OCI-LY3 (cell line): ENCODE results near the gene CARNS1.

Source experiments
- H2AFZ ChIP-seq: fragments of 200-600, 300-600 bp; shearing (Covaris generic); 2 replicates; pipeline ENCODE4 v1.6.0; 2014; ENCODE audit warnings: antibody characterized with exemption, low read depth, low read length
- H3K27ac ChIP-seq: fragments of 200-600, 300-600 bp; sonication (generic); 2 replicates; pipeline ENCODE4 v1.5.1; 2014; ENCODE audit warnings: mild to moderate bottlenecking, low read length, moderate library complexity, mixed read lengths
- H3K27me3 ChIP-seq: fragments of 200-600, 300-600 bp; sonication (generic); 2 replicates; pipeline ENCODE4 v1.6.1; 2014; ENCODE audit warnings: low read depth, low read length, mixed read lengths
- H3K36me3 ChIP-seq: fragments of 200-600, 300-600 bp; sonication (generic); replicated peaks from 2 replicates; pipeline ENCODE3; 2014; ENCODE audit warnings: low read depth, low read length, mixed read lengths
- H3K4me1 ChIP-seq: fragments of 300-600, 200-600 bp; sonication (generic); 2 replicates; pipeline ENCODE4 v1.6.1; 2014; ENCODE audit warnings: low read length, mixed read lengths
- H3K4me2 ChIP-seq: fragments of 200-600, 300-600 bp; sonication (generic); 2 replicates; pipeline ENCODE4 v1.6.1; 2014; ENCODE audit warnings: low read length, mixed read lengths
- H3K4me3 ChIP-seq: fragments of 300-600, 200-600 bp; sonication (generic); 2 replicates; pipeline ENCODE4 v1.5.1; 2014; ENCODE audit warnings: antibody characterized with exemption, mild to moderate bottlenecking, low read length, moderate library complexity
- H3K79me2 ChIP-seq: fragments of 300-600, 200-600 bp; shearing (Covaris generic); 2 replicates; pipeline ENCODE4 v1.6.1; 2014; ENCODE audit warnings: mild to moderate bottlenecking, low read length, mixed read lengths
- H3K9ac ChIP-seq: fragments of 300-600, 200-600 bp; shearing (Covaris generic); 2 replicates; pipeline ENCODE4 v1.6.0; 2014; ENCODE audit warnings: mild to moderate bottlenecking, low read length, moderate library complexity
- H3K9me3 ChIP-seq: fragments of 200-600, 300-600 bp; shearing (Covaris generic); 2 replicates; pipeline ENCODE4 v1.6.1; 2014; ENCODE audit warnings: low read length, mixed read lengths; ENCODE audit not compliant: insufficient read depth
- H4K20me1 ChIP-seq: fragments of 200-600, 300-600 bp; sonication (generic); 2 replicates; pipeline ENCODE4 v1.6.1; 2016; ENCODE audit warnings: low read length, mixed read lengths; ENCODE audit not compliant: insufficient read depth
- CTCF ChIP-seq: fragments of 200-600, 300-600 bp; sonication (generic); IDR thresholded peaks from 2 replicates; pipeline ENCODE4 v1.5.1; 2014; ENCODE audit warnings: antibody characterized with exemption, low read length, low read depth
- EZH2phosphoT487 ChIP-seq: fragments of 200-600 bp; shearing (Covaris generic); IDR thresholded peaks from 2 replicates; pipeline ENCODE4 v1.6.1; 2018; ENCODE audit warnings: antibody characterized with exemption, mixed run types, low read depth

The CARNS1 gene

GRCh38 chr11:67387069-67387468 lies 28.4 kb upstream of the CARNS1 start:
- Histone ChIP-seq H2AFZ (0 out of 2 replicates have a peak overlapping the region, but pooled peaks have one; percentile 50), H3K36me3 (no peaks in the 10 kb centered on the region), H3K79me2 (peaks cover 10% of the 10 kb centered on the region), H3K4me1 (peaks cover 18% of the 10 kb centered on the region), H4K20me1 (no peaks in the 10 kb centered on the region), H3K4me2 (peak overlapping the region; percentile 46), H3K27me3 (peaks cover 18% of the 10 kb centered on the region), H3K9me3 (no peaks in the 10 kb centered on the region), H3K4me3 (peak overlapping the region; percentile 27; the same call in 1 of the 2 replicates), H3K9ac (no peak overlapping the region; the same call in 1 of the 2 replicates), H3K27ac (no peak overlapping the region)
- TF ChIP-seq EZH2phosphoT487, result no peak
- TF ChIP-seq CTCF, result no peak

- H3K9me3 ChIP-seq, result no peaks in the 10 kb centered on the region
- H3K4me3 ChIP-seq, result no peak overlapping the region
- H3K4me2 ChIP-seq, result no peak overlapping the region
- H3K9ac ChIP-seq, result no peak overlapping the region
- H3K79me2 ChIP-seq, result peaks cover 14% of the 10 kb centered on the region
- no peak overlapping the region for H3K27ac ChIP-seq
- TF ChIP-seq EZH2phosphoT487, result no peak
- no peak for TF ChIP-seq CTCF
- H3K27me3 ChIP-seq, result peaks cover 18% of the 10 kb centered on the region
- no peaks in the 10 kb centered on the region for H4K20me1 ChIP-seq
- H2AFZ ChIP-seq, result no peak overlapping the region
- H3K36me3 ChIP-seq, result no peaks in the 10 kb centered on the region
- peaks cover 16% of the 10 kb centered on the region for H3K4me1 ChIP-seq
These were observed 28.0 kb upstream of the CARNS1 start for GRCh38 chr11:67387518-67387917.

- Histone ChIP-seq H2AFZ (no peak overlapping the region), H3K9ac (no peak overlapping the region), H3K27me3 (peaks cover 13% of the 10 kb centered on the region), H3K4me3 (no peak overlapping the region), H4K20me1 (no peaks in the 10 kb centered on the region), H3K4me1 (peaks cover 18% of the 10 kb centered on the region), H3K36me3 (peaks cover 8% of the 10 kb centered on the region), H3K79me2 (peaks cover 17% of the 10 kb centered on the region), H3K27ac (no peak overlapping the region), H3K4me2 (no peak overlapping the region), H3K9me3 (no peaks in the 10 kb centered on the region)
- TF ChIP-seq CTCF, result peak; percentile 76
- no peak for TF ChIP-seq EZH2phosphoT487
These were observed 26.0 kb upstream of the CARNS1 start for GRCh38 chr11:67389477-67389876.

- H3K36me3 ChIP-seq, result peaks cover 14% of the 10 kb centered on the region
- peaks cover 18% of the 10 kb centered on the region for H3K4me1 ChIP-seq
- H3K9ac ChIP-seq, result peak overlapping the region; percentile 90
- H3K4me2 ChIP-seq, result peak overlapping the region; percentile 100
- H3K79me2 ChIP-seq, result peaks cover 17% of the 10 kb centered on the region
- TF ChIP-seq CTCF (no peak), EZH2phosphoT487 (no peak)
- H3K27me3 ChIP-seq, result no peaks in the 10 kb centered on the region
- H2AFZ ChIP-seq, result peak overlapping the region; percentile 67; the same call in 1 of the 2 replicates
- H4K20me1 ChIP-seq, result no peaks in the 10 kb centered on the region
- peak overlapping the region; percentile 56; the same call in 1 of the 2 replicates for H3K27ac ChIP-seq
- H3K9me3 ChIP-seq, result no peaks in the 10 kb centered on the region
- H3K4me3 ChIP-seq, result peak overlapping the region; percentile 96
These were observed 24.6 kb upstream of the CARNS1 start for GRCh38 chr11:67390947-67391303.
